GM03348 (cell line): ENCODE results near the gene EPB41L4B.
"Not testable (repeated sequence)": the region's sequence is repeated elsewhere in the genome, so short reads cannot be mapped to it uniquely, and the experiment has no call there.

Source experiments
- DNase-seq: peaks from one replicate; pipeline ENCODE4 v3.0.0; 2012; ENCODE audit warnings: low spot score

The EPB41L4B gene

DNA sequence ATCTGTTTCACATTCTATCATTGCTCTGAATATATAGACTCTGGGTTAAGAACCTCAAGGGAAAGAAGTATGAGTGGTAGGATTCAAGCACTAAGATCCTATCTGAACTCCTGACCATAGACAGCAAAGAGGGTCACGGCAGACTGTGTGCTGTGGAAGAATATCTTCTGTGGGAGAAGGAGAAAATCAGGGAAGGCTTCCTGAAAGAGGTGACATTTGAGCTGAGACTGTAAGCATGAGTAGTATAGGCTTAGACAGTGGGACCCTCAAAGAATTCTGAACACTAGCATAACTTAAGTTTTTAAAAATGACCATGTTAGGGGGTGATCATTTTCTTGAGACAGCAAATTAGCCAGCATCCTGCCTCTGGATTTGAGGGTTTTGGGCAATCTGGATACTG lies 157.7 kb downstream of the EPB41L4B start:
- DNase-seq: no peak

DNA sequence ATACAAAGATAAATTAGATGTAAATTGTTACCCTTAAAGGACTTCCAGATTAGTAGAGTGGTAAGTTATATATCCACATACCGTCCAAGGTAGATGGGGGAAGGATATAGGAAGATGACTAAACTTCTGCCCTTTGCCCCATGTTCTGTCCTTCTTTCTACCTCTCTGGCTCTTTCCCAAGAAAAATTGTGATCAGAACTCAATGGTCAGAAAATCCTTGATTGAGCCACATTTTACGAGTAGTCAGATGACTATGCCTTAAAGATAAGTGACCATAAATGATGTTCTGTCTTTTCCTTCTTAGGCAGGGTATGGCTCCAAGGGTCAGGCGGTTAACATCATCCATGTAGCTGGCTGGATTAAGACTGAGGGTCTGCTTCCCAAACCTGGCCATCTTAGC lies 158.2 kb downstream of the EPB41L4B start:
- no peak for DNase-seq

DNA sequence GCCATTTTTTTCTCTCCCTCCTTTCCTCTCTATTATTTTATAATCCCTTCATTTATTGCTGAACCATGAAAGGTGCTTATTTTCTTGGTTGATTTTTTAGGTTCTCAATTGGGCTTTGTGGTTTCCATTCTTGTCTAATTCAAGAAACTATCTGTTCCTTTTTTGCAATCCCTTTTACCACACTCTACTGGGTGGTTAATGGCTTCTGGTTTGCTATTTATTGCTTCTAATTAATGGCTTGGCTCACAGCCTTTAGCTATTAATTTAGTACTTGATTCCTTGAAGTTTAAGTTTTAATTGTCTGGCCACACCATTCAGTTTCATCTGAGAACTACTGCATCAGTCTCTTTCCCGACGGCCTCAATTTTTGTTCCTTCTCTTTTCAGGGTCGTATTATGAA lies 159.4 kb downstream of the EPB41L4B start:
- DNase-seq: no peak

DNA sequence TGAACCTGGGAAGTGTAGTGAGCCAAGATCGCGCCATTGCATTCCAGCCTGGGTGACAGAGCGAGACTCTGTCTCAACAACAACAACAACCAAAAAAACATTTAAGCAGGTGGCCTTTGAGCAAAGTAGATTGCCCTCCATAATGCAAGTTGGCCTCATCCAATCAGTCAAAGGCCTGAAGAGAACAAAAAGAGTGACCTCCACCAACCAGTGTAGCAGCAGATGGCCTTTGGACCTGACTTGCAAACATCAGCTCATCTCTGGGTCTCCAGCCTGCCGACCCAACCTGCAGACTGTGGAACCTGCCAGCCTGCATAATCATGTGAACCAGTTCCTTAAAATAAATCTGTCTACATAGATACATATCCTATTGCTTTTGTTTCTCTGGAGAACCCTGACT lies 161.3 kb downstream of the EPB41L4B start:
- DNase-seq: no peak

DNA sequence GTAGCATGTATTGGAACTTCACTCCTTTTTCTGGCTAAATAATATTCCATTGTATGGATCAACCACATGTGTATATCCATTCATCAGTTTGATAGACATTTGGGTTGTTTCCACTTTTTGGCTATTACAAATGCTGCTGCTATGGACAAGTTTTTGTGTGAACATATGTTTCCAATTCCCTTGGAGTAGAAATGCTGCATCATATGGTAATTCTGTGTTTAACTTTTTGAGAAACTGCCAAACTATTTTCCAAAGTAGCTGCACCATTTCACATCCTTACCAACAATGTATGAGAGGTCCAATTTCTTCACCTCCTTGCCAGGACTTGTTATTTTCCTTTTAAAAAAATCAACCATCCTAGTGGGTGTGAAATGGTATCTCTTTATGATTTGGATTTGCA lies 162.2 kb downstream of the EPB41L4B start:
- no peak for DNase-seq

DNA sequence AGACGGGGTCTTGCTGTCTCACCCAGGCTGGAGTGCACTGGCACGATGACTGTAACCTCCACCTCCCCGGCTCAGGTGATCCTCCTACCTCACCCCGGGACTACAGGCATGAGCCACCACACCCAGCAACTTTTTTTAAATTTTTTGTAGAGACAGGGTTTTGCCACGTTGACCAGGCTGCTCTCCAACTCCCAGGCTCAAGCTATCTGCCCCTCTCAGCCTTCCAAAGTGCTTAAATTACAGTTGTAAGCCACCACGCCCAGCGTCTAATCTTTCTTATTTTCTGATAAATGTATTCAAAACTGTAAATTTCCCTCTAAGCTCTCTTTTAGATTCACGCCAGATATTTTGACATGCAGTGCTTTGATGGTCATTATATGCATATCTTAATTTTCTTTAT lies 164.2 kb downstream of the EPB41L4B start:
- no peak for DNase-seq

DNA sequence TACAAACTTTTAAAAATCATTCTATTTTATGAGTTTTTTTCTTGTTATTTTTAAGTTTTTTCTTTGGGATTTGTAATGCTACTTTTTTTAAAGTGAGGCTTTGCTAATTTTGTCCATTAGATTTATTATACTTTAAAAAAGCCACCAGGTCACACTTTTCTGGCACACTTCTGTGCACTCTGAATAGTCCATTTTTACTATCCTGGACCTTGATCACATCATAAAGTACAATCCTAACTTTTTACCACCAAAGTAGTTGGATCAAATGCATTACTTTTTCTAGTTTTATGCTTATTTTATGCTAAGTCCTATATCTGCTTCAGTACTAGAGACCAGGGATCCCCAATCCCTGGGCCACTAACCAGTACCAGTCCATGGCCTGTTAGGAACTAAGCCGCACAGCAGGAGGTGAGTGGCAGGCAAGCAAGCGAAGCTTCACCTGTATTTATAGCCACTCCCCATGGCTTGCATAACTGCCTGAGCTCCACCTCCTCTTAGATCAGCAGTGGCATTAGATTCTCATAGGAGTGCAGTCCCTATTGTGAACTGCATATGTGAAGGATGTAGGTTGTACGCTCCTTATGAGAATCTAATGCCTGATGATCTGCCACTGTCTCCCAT lies 169.8 kb downstream of the EPB41L4B start:
- DNase-seq: no peak

DNA sequence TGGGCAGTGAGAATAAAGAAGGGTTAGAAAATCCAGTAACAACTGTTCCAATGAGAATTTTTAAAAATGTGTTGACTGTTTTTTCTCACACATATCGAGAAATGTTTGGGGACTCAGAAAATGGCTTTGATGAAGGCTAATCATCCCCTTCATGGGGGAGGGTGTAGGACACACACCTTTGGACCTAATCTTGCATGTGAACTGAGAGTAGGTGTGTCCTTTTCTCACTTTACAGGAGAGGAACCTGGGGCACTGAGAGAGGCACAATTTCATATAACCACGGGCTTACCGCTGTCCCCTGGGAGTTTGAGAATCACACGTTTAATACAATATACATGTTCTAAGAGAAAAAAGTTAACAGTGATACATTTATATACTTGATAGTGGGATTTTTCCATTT lies 171.1 kb downstream of the EPB41L4B start:
- DNase-seq: no peak

DNA sequence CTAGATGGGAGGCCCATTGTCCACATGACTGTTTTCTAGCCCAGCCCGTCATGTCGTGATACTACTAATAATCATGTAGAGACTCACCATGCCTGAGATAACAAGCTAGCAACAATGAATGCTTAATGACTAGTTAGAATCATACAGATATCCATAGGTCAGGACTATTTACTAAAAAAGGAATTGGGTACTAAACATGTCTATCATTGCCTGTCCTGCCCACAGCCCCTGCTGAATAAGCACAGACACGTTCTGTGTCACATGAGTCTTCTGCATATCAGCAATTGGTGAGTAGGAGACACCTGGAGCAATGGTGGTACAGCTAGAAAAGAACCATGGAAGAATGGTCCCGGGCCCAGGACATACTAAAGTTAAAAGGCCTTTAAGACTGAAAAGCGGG lies 171.8 kb downstream of the EPB41L4B start:
- DNase-seq: no peak

DNA sequence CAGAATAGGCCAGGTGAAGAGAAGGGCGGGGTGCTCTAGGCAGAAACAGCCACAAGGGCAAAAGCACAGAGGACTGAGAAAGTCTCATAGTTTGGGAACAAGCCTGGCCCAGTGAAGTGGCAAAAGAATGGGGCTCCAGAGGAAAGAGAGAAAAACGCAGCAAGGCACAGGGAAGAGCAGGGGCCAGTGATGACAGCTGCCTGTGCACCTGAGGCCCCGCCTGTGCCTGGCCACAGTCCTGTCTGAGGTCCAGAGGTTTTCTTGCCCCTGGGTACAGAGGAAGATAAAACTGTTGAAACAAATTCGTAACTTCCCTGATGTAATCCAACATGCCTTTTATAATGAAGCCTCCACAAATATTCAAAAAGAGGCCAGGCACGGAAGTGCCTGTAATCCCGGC lies 175.8 kb downstream of the EPB41L4B start:
- DNase-seq: no peak

DNA sequence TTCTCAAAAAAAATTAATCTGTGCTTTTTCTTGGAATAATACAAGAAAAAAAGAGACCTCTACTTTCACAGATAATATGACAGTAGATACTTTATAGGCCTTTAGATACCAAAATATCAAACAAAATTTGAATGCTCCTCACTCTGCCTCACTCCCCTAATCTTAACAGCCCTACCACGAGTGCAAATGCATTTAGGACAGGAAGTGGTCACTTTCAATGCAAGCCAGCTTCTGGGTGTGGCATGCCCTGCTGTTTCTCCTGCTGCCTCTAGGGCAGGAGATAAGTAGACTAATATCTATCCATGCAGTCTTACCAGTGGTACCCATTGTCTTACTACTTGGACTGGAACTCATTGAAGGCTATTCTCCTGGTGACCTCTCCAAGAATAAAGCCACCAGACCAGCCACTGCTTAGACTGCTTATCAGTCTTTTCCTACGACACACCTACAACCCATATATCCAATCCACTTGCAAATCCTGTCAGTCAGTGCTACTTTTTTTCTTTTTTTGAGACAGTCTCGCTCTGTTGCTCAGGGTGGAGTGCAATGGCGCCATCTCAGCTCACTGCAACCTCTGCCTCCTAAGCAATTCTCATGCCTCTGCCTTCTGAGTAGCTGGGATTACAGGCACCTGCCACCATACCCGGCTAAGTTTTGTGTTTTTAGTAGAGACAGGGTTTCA lies 176.8 kb downstream of the EPB41L4B start:
- peak; percentile 30 for DNase-seq

DNA sequence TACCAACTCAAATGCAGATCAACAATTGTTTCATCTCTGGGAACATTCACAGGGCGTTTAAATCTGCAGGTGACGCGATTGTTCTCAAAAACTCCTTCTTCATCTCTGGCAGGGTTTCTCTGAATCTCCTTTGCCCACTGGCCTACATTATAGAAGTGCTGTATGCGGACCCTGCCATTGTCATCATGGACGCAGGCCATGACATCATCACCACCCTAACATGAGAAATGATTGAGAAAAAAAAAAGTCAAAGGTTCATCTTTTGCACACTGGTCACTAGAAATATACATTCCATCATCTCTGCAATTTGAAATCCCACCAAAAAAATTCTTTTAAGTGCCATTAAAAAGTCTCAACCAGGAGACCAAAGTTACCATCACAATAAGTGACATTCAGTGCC lies 179.5 kb downstream of the EPB41L4B start:
- no peak for DNase-seq

DNA sequence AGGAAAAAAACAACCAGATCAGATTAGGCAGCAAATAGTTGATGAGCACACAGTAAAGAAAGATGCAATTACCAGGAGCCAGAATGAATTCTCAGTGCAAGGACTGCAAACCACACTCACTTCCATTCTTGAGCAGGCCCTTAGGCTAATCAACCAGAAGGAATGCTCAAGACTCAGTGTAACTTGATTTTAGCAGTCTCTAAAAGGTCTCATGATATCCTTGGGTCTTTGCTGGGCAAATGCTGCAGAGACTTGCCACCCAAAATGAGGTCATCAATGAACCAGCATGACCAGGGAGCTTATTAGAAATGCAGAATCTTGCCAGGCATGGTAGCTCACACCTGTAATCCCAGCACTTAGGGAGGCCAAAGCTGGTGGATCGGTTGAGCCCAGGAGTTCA lies 181.0 kb downstream of the EPB41L4B start:
- no peak for DNase-seq

DNA sequence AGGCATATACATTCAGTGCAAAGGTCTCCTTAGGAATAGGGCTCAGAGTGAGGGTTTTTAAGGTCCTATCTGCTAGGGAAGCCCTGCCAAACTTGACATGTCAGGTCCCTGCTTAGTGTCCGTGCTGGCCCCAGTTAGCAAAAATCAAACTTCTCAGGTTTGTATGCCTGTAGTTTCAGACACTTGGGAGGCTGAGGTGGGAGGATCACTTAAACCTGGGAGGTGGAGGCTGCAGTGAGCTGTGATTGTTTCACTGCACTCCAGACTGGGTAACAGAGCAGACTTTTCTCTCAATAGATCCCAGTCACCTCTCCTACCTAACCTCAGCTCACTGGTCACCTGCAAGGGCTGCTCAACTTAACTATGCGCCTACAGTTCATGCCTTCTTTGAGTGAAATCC lies 182.4 kb downstream of the EPB41L4B start:
- DNase-seq: no peak

DNA sequence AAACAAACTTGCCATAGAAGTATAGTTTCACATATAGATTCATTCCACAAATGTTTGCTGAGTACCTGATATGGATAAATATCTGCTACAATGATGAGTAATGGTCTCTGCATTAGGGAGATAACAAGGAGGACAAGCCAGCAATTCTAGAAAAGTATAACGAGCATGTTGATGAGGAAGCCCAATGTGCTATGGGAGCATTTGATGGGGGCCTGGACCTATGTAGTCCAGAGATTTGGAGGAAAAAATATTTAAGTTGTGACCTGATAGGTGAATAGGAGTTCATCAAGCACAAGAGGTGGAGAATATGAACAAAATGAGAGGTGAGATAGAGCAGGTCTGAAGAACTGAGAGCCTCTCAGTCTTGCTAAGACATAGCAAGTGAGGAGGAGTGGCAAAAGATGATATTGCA lies 186.7 kb downstream of the EPB41L4B start:
- DNase-seq: no peak

DNA sequence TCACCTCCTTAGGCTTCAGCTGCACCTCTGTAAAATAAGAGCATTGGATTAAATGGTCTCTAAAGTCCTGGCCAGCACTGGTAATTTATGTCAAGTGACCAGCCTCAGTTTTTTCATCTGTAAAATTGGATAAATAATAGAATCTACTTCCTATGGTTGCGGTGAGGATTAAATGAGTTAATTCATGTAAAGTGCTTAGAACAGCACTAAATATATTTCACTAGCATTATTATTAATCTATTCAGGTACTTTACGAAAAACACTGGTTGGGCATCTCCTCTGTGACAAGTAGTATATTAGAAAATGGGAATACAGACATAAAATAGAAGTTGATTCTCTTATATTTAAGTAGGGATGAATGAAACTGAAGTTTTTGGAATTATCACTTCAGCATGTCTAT lies 187.3 kb downstream of the EPB41L4B start:
- DNase-seq: no peak

DNA sequence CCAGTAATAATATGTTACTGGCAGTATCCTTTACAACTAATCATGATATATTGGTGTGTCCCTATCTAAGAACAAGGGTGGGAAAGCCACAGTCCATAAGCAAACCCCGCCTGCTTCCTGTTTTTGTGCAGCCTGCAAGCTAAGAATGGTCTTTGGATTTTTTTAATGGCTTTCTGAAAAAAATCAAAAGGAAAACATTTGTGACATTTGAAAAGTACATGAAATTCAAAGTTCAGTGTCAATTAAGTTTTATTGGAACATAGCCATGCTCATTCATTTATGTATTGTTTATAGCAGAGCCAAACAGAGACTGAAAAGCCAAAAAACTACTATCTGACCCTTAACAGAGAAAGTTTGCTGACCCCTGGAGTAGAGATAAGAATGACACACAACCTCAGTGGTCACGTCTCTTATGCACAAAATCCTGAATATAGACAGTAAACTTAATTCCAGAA lies 188.3 kb downstream of the EPB41L4B start:
- DNase-seq: no peak

DNA sequence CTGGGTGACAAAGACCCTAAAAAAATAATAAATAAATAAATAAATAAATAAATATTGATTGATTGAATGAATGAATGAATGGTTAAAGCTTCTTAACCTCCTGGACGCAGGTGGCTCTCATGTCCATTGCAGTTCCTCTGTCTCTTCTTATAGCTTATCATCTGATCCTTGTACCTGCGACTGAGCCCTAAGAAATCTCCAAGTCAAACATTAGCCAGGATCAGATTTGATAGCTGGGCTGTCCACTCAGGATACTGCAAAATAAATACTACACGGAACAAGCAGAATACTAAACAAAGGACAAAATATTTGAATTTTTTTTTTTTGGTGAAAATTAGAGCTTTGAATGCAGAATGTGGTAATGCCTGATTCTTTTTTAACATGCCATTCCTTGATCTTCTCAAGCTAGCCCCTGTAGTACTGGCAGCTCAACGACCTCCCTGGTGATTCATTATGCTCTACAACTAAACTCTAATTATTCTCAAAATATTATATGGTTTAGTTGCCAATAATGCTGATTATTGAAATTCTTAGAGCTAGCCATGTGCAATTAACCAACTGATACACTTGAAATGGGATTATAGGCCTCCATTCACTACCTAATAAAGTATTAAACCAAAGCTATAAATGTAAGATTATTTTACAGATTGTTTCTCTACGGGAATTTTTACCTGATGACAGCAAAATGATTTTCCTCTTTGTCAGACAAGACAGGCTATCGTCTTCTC lies 191.2 kb downstream of the EPB41L4B start:
- DNase-seq: no peak

DNA sequence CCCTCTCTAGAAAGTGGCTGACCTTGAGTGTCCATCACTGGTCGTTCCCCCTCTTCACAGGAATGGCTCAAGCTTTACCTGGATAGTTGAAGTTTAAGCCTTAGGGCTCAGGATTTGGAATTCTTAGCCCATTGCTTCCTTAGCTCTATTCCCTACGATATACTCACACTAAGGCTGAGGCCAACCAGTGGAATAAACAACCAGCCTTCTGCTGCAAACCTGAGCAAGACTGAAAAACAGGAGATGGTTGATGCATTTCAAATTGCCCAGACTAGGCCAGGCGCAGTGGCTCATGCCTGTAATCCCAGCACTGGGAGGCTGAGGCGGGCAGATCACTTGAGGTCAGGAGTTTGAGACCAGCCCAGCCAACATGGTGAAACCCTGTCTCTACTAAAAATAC lies 194.2 kb downstream of the EPB41L4B start:
- not testable (repeated sequence) for DNase-seq

DNA sequence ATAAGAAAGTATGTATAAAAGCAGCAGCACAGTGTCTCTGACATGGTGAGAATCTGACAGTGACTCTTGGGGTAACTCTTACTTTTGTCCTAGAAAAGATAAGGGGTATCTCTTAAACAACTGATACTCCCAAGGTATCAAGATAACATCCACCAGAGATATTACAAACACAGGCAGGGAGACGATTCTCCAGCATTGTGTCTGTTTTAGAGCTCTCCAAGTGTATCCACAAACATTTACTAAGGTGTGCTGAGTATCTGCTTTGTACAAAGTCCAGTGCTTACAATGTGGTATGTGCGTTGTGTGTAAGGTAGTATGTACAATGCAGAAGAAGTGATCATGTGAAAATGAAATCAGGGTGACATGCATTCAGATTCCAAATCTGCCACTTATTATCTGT lies 196.7 kb downstream of the EPB41L4B start:
- no peak for DNase-seq

DNA sequence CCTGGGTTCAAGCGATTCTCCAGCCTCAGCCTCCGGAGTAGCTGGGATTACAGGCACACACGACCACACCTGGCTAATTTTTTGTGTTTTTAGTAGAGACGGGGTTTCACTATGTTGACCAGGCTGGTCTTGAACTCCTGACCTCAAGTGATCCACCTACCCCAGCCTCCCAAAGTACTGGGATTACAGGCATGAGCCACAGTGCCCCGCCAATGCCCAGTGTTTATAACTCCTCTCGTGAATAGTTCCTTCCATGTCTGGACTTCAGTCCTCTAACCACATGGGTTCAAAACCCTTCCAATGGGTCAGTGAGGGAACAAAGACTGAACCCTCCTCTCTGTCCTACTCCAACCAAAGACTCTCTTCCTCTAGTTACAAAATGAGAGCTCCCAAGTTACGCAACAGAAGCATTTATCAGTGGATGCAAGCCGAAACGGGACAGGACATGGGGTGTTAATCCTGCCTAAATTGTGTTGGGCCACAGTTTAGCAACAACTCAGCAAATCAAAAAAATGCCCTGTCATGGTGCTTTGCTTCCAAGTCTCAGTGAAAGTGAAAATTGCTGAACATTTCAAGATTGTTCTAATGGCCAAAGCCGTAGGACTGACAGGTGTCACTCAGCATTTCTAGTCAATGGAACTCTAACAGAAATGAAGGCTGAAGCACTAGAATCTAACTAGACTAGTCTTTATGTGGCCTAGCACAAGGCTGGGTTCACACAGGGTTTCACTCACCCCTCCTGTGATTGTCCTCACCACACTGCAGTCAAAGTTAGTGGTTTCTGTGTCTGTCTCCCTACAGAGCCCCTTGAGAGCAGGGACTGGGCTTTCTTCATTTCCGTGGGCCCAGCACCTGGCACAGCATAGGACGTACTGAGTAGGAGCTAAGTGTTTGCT lies 197.9 kb downstream of the EPB41L4B start:
- no peak for DNase-seq
